NT2/D1 (cell line): Measurements from ENCODE around the gene OLAH.
A peak's percentile ranks its signal among the peaks of the same experiment; 100 is the strongest.

ENCODE experiments used
- DNase-seq: peaks from one replicate; pipeline ENCODE4 v3.0.0-alpha.2; 2011; ENCODE audit warnings: low read depth, low spot score
- H3K27me3 ChIP-seq: 2 replicates; pipeline ENCODE4 v1.6.0; 2011; ENCODE audit warnings: mild to moderate bottlenecking; ENCODE audit not compliant: insufficient read length, insufficient read depth
- H3K36me3 ChIP-seq: 2 replicates; pipeline ENCODE4 v1.6.1; 2011; ENCODE audit warnings: mild to moderate bottlenecking, low read length, mixed read lengths; ENCODE audit not compliant: insufficient read depth, insufficient read length
- H3K4me1 ChIP-seq: 2 replicates; pipeline ENCODE4 v1.5.1; 2011; ENCODE audit not compliant: insufficient read depth, insufficient read length
- H3K4me3 ChIP-seq: 2 replicates; pipeline ENCODE4 v1.5.1; 2011; ENCODE audit warnings: low read depth; ENCODE audit not compliant: insufficient read length
- H3K9ac ChIP-seq: 2 replicates; pipeline ENCODE4 v1.6.0; 2011; ENCODE audit warnings: low read depth; ENCODE audit not compliant: insufficient read length
- H3K9me3 ChIP-seq: 2 replicates; pipeline ENCODE4 v1.5.1; 2011; ENCODE audit warnings: mild to moderate bottlenecking, low read length; ENCODE audit not compliant: insufficient read depth
- SUZ12 ChIP-seq: IDR thresholded peaks from 2 replicates; pipeline ENCODE4 v1.6.1; 2011; ENCODE audit not compliant: insufficient read length, insufficient read depth; ENCODE audit errors: extremely low read depth
- YY1 ChIP-seq: IDR thresholded peaks from 2 replicates; pipeline ENCODE4 v1.6.1; 2011; ENCODE audit not compliant: insufficient read length, insufficient read depth
- ZNF274 ChIP-seq: IDR thresholded peaks from 2 replicates; pipeline ENCODE4 v1.6.1; 2011; ENCODE audit warnings: mild to moderate bottlenecking, low read depth, low read length

Gene OLAH

DNA sequence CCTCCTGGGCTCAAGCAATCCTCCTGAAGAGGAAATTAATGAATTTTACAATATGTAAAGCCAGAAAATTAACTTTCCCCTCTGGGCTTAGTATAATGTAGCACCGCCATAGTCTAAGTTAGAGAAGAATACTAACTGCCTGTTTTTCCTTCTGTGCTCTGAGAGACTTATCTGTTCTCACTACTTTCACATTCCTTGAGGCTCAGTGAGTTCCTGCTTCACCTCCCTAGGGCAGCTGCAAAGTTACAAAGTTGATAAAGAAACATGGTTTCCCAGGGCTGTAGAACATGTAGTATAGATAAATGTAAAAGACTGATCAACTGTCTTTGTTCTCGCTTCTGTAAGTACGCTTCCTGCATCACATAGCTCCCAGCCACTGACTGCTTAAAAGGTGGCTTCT lies 16.0 kb upstream of the OLAH start:
- no peaks in the 10 kb centered on the region for H3K9me3 ChIP-seq
- H3K4me1 ChIP-seq, result no peaks in the 10 kb centered on the region
- no peak overlapping the region for H3K9ac ChIP-seq
- no peaks in the 10 kb centered on the region for H3K36me3 ChIP-seq
- no peak overlapping the region for H3K4me3 ChIP-seq
- TF ChIP-seq SUZ12 (no peak), ZNF274 (no peak), YY1 (no peak)
- DNase-seq, result no peak
- no peaks in the 10 kb centered on the region for H3K27me3 ChIP-seq

DNA sequence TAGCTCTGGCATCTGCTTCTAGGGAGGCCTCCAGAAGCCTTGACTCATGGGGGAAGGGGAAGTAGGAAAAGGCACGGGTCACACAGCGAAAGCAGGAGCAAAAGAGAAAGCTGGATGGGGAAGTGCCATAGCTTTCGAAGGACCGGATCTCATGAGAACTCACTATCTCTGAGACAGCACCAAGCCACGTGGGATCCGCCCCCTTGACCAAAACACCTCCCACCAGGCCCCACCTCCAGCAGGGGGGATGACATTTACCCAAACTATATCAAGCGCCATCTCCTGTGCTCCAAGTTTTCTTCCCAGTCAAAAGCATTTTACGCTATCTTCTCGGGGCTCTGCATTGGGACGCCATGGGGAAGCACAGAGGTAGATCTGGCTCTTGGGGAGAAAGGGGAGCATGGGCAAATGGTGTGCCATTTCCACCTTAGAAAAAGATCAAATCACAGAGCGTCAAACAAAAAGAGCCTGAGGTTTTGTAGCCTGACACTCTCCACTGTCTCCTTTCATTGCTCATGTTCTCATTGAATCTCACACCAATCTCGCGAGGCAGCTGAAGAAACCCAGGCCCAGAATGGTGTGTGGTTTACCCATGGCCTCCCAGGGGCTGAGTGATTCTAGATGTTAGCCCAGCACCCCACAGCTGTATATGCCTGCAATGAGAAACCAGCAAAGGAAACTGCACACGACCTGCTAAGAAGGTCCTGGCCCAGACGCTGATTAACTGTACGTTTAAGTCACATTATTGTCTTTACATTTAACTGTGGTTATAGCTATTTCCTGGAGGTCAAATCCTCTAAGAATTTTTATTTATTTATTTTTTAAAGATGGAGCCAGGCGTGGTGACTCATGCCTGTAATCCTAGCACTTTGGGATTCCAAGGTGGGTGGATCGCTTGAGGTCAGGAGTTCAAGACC lies 8.1 kb upstream of the OLAH start:
- Histone ChIP-seq H3K4me1 (no peaks in the 10 kb centered on the region), H3K9ac (no peak overlapping the region), H3K36me3 (no peaks in the 10 kb centered on the region), H3K27me3 (no peaks in the 10 kb centered on the region), H3K9me3 (no peaks in the 10 kb centered on the region), H3K4me3 (no peak overlapping the region)
- DNase-seq, result no peak
- TF ChIP-seq ZNF274 (no peak), SUZ12 (no peak), YY1 (no peak)

GRCh38 chr10:15037691-15038090 lies 6.1 kb upstream of the OLAH start:
- no peak overlapping the region for H3K9ac ChIP-seq
- no peaks in the 10 kb centered on the region for H3K36me3 ChIP-seq
- H3K4me3 ChIP-seq, result no peak overlapping the region
- no peak for DNase-seq
- H3K9me3 ChIP-seq, result no peaks in the 10 kb centered on the region
- H3K4me1 ChIP-seq, result no peaks in the 10 kb centered on the region
- TF ChIP-seq SUZ12 (no peak), YY1 (no peak), ZNF274 (no peak)
- H3K27me3 ChIP-seq, result no peaks in the 10 kb centered on the region

- no peak for DNase-seq
- Histone ChIP-seq H3K36me3 (no peaks in the 10 kb centered on the region), H3K27me3 (no peaks in the 10 kb centered on the region), H3K9me3 (no peaks in the 10 kb centered on the region), H3K4me1 (no peaks in the 10 kb centered on the region), H3K4me3 (no peak overlapping the region), H3K9ac (no peak overlapping the region)
- TF ChIP-seq YY1 (no peak), SUZ12 (no peak), ZNF274 (no peak)
These were observed 5.3 kb upstream of the OLAH start for GRCh38 chr10:15038416-15038815.

GRCh38 chr10:15045380-15045779 lies 1.6 kb downstream of the OLAH start:
- TF ChIP-seq ZNF274 (no peak), YY1 (no peak), SUZ12 (no peak)
- H3K4me3 ChIP-seq, result no peak overlapping the region

DNA sequence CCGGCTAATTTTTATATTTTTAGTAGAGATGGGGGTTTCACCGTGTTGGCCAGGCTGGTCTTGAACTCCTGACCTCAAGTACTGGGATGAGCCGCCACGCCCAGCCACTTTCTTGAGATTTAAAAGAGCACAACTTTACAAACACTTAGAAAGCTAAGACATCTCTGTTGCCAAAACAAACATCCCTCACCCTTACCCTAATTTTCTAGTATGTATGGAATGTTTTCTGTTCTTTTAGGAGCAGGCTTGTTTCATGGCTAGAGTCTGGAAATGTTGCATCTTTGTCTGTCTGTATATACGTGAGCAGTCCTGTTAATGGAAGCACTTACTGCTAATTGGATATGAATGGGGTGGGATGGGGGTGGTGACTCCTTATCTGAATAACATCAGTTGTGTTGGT lies 2.9 kb downstream of the OLAH start:
- TF ChIP-seq YY1 (no peak), ZNF274 (no peak), SUZ12 (no peak)

More at GRCh38 chr10:15045380-15045779, 1.6 kb downstream of the OLAH start:
- H3K4me1 ChIP-seq, result no peaks in the 10 kb centered on the region
- no peak overlapping the region for H3K9ac ChIP-seq
- no peaks in the 10 kb centered on the region for H3K36me3 ChIP-seq
- H3K27me3 ChIP-seq, result no peaks in the 10 kb centered on the region
- H3K9me3 ChIP-seq, result no peaks in the 10 kb centered on the region
- DNase-seq, result peak; percentile 5

DNA sequence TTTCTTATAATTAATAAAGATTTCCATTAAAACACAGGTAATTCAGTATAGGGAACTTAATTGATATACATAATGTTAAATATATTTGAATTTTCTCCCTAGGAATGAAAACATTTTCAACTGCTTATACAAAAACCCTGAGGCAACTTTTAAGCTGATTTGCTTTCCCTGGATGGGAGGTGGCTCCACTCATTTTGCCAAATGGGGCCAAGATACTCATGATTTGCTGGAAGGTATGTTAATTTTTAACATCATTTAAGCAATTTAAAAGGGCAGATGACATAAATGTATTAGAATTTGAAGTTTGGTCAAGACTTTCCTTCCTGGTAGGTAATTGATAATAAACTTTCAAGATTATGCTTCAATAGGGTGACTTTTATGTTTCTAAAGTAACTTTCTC lies 5.8 kb downstream of the OLAH start:
- no peaks in the 10 kb centered on the region for H3K9me3 ChIP-seq
- TF ChIP-seq ZNF274, result no peak
- no peak for TF ChIP-seq YY1
- no peak for TF ChIP-seq SUZ12

More for the DNA sequence above, 2.9 kb downstream of the OLAH start:
- Histone ChIP-seq H3K4me3 (no peak overlapping the region), H3K9ac (no peak overlapping the region), H3K27me3 (no peaks in the 10 kb centered on the region), H3K36me3 (no peaks in the 10 kb centered on the region), H3K9me3 (no peaks in the 10 kb centered on the region), H3K4me1 (no peaks in the 10 kb centered on the region)
- no peak for DNase-seq

DNA sequence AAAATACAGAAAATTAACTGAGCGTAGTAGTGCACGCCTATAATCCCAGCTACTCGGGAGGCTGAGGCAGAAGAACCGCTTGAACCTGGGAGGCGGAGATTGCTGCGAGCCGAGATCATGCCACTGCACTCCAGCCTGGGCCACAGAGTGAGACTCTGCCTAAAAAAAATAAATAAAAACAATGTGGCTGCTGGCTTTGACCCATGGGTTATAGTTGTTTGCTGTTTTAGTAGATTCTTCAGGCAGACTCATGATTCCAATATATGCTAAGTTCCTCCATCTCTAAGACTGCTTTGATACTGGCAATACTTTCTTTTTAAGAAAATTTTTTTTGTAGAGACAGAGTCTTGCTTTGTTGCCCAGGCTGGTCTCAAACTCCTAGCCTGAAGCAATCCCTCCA lies 8.4 kb downstream of the OLAH start:
- H3K9ac ChIP-seq, result no peak overlapping the region
- H3K27me3 ChIP-seq, result no peaks in the 10 kb centered on the region
- TF ChIP-seq YY1 (no peak), SUZ12 (no peak), ZNF274 (no peak)
- no peak overlapping the region for H3K4me3 ChIP-seq
- H3K36me3 ChIP-seq, result no peaks in the 10 kb centered on the region
- no peaks in the 10 kb centered on the region for H3K4me1 ChIP-seq
- H3K9me3 ChIP-seq, result no peaks in the 10 kb centered on the region
- DNase-seq, result no peak

More for the DNA sequence above, 5.8 kb downstream of the OLAH start:
- no peaks in the 10 kb centered on the region for H3K36me3 ChIP-seq
- no peak overlapping the region for H3K4me3 ChIP-seq
- H3K4me1 ChIP-seq, result no peaks in the 10 kb centered on the region
- H3K27me3 ChIP-seq, result no peaks in the 10 kb centered on the region
- no peak overlapping the region for H3K9ac ChIP-seq
- no peak for DNase-seq
